ENCODE measurements around the gene TXK. TPM values are rescaled to one million over a fixed set of nuclear protein-coding genes. Genes with fewer than 3 reads are reported as not detected.

The TXK gene
- total and polyA plus RNA-seq, 12 donors = 0.55 to 4.9 (median 1.4) TPM

DNA sequence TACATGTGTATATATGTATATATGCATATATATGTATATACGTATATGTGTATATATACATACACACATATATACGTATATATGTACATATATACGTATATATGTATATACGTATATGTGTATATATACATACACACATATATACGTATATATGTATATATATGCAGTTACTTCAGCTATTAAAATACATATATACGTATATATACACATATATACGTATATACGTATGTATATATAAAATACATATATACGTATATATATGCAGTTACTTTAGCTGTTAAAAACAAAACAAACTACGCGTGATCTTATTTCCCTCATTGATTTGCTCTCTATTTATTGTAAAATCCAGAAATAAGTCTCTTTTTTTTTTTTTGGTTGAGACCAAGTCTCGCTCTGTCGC, 13.9 kb downstream of the TXK start:
- intact Hi-C loops (cut with DNase I) = loop anchor here in 1 of 2 donors (10.0 kb wide), 1 partner anchor 155 kb away; no protein-coding TSS in a partner anchor
- DNase-seq = no peak
- Histone ChIP-seq H3K9me3 (replicated peaks in 1 of 3) (no peaks in the 10 kb centered on the region), H3K4me3 (no peak overlapping the region), H3K36me3 (replicated peaks in 1 of 2) (no peaks in the 10 kb centered on the region), H3K27ac (no peak overlapping the region), H3K4me1 (replicated peaks in 1 of 2) (no peaks in the 10 kb centered on the region), H3K27me3 (no peaks in the 10 kb centered on the region)
- no peak for TF ChIP-seq POLR2A (IDR thresholded peaks at IDR 0.05)
- TF ChIP-seq, protein P1, sequence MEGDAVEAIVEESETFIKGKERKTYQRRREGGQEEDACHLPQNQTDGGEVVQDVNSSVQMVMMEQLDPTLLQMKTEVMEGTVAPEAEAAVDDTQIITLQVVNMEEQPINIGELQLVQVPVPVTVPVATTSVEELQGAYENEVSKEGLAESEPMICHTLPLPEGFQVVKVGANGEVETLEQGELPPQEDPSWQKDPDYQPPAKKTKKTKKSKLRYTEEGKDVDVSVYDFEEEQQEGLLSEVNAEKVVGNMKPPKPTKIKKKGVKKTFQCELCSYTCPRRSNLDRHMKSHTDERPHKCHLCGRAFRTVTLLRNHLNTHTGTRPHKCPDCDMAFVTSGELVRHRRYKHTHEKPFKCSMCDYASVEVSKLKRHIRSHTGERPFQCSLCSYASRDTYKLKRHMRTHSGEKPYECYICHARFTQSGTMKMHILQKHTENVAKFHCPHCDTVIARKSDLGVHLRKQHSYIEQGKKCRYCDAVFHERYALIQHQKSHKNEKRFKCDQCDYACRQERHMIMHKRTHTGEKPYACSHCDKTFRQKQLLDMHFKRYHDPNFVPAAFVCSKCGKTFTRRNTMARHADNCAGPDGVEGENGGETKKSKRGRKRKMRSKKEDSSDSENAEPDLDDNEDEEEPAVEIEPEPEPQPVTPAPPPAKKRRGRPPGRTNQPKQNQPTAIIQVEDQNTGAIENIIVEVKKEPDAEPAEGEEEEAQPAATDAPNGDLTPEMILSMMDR (IDR thresholded peaks at IDR 0.05) = no peak
- 74 to 86% (median 85%) methylated on average over 13 of the region's 13 CpGs for WGBS, 4 donors

DNA sequence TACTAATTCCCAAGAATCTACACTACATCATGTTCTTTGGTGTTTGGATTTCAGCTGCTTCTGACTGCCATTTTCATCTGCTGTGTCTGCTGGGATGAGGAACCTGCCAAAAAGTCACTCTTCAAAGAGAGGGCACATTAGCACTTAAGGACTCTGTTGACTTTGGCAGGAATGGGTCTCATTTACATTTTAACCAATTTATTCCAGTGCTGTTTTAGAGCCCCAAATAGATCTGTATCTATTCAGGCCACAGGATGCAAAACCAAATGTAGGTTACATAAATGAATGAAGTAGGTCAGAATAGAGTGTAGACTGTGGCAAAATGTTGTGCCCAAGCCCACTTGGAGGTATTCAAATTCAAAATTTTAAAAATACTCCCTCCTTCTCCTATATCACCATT, 14.4 kb downstream of the TXK start:
- no peaks in the 10 kb centered on the region for H3K9me3 ChIP-seq (replicated peaks in 1 of 3)
- no peaks in the 10 kb centered on the region for H3K36me3 ChIP-seq (replicated peaks in 1 of 2)
- no peaks in the 10 kb centered on the region for H3K4me1 ChIP-seq (replicated peaks in 1 of 2)
- H3K4me3 ChIP-seq = no peak overlapping the region
- H3K27ac ChIP-seq = no peak overlapping the region
- intact Hi-C loops (cut with DNase I) = loop anchor here in 1 of 2 donors (10.0 kb wide), 1 partner anchor 155 kb away; no protein-coding TSS in a partner anchor
- no peak for TF ChIP-seq POLR2A (IDR thresholded peaks at IDR 0.05)
- TF ChIP-seq, protein P1 (IDR thresholded peaks at IDR 0.05) = no peak
- H3K27me3 ChIP-seq = no peaks in the 10 kb centered on the region
- no peak for DNase-seq

DNA sequence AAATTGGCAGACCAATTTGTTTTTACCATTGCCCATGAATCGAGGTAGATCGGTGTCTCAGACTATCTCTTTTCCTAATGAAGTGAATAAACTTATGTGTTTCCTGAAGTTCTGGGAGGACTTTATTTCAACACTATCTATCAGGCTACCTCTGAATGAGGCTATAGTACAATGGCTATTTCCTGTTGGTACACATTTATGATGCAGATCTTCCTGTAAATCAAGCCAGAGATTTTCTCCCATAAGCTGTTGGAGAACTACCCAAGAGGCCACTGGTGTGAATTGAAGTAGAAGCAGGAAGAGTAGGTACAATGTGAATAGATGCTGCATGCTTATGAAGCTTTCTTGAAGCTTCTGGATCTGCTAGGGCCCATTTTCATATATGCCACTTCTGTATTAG, 16.0 kb downstream of the TXK start:
- no peak overlapping the region for H3K27ac ChIP-seq
- H3K4me1 ChIP-seq (replicated peaks in 1 of 2) = no peaks in the 10 kb centered on the region
- intact Hi-C loops (cut with DNase I) = no loop called here
- TF ChIP-seq, protein P1 (IDR thresholded peaks at IDR 0.05) = no peak
- no peak for TF ChIP-seq POLR2A (IDR thresholded peaks at IDR 0.05)
- DNase-seq = no peak
- no peak overlapping the region for H3K4me3 ChIP-seq
- no peaks in the 10 kb centered on the region for H3K36me3 ChIP-seq (replicated peaks in 1 of 2)
- no peaks in the 10 kb centered on the region for H3K9me3 ChIP-seq (replicated peaks in 1 of 3)
- 87 to 92% (median 91%) methylated on average over 2 of the region's 2 CpGs for WGBS, 4 donors
- no peaks in the 10 kb centered on the region for H3K27me3 ChIP-seq

DNA sequence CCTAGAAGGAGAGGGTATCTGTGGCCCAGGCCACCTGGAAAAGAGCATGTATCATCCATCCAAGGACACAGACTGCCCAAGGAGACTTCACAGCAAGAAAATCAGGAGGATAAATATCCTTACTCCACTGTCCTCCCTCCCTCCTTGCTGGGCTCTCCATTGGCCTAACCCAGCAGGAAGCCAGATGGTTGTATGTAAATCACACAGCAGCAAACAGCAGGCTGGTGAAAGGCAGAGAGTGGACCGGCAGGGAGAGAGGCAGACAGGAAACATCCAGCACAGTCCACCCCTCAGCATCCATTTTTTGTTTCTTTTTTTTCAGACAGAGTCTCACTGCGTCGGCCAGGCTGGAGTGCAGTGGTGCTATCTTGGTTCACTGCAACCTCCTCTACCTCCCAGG, 17.5 kb downstream of the TXK start:
- no peak for DNase-seq
- Histone ChIP-seq H3K36me3 (replicated peaks in 1 of 2) (no peaks in the 10 kb centered on the region), H3K4me1 (replicated peaks in 1 of 2) (no peaks in the 10 kb centered on the region), H3K9me3 (replicated peaks in 1 of 3) (no peaks in the 10 kb centered on the region), H3K27ac (no peak overlapping the region), H3K4me3 (no peak overlapping the region), H3K27me3 (no peaks in the 10 kb centered on the region)
- TF ChIP-seq, protein P1 (IDR thresholded peaks at IDR 0.05) = no peak
- TF ChIP-seq POLR2A (IDR thresholded peaks at IDR 0.05) = no peak
- WGBS, 4 donors = 67 to 79% (median 74%) methylated on average over 3 of the region's 3 CpGs
- intact Hi-C loops (cut with DNase I) = no loop called here
